ENCODE results near the gene PPP1R18.
A peak's percentile ranks its signal among the peaks of the same experiment; 100 is the strongest.
"Not testable (repeated sequence)": the region's sequence is repeated elsewhere in the genome, so short reads cannot be mapped to it uniquely, and the experiment has no call there.

The PPP1R18 gene

GRCh38 chr6:30719791-30720737 is 33.6 kb upstream of the PPP1R18 start, which contains the start of gene TUBB:
Gene TUBB (plus strand): TSS chr6:30720352. CDS start chr6:30720507, 155 bp downstream.
- DNase-seq (ENCODE audit: low read depth) = peak; percentile 93

GRCh38 chr6:30719356-30719755 is 32.9 kb upstream of the PPP1R18 start:
- no peak for DNase-seq (ENCODE audit: low read depth)

- DNase-seq (ENCODE audit: low read depth) = not testable (repeated sequence)
These were observed 31.6 kb upstream of the PPP1R18 start for GRCh38 chr6:30717845-30718720.

- peak; percentile 98 for DNase-seq (ENCODE audit: low read depth)
These were observed 30.8 kb upstream of the PPP1R18 start, which contains the start of gene MDC1 for GRCh38 chr6:30717129-30717844. Gene MDC1 (minus strand): TSS chr6:30717281. CDS start chr6:30715175, 2,106 bp downstream.

- no peak for DNase-seq (ENCODE audit: low read depth)
These were observed 30.4 kb upstream of the PPP1R18 start for GRCh38 chr6:30716879-30717128.

- no peak for DNase-seq (ENCODE audit: low read depth)
These were observed 27.8 kb upstream of the PPP1R18 start for GRCh38 chr6:30714263-30714662.

- no peak for DNase-seq (ENCODE audit: low read depth)
These were observed 26.0 kb upstream of the PPP1R18 start for GRCh38 chr6:30712441-30712945.

- DNase-seq (ENCODE audit: low read depth) = no peak
These were observed 25.4 kb upstream of the PPP1R18 start for GRCh38 chr6:30711758-30712380.

- DNase-seq (ENCODE audit: low read depth) = no peak
These were observed 22.8 kb upstream of the PPP1R18 start for GRCh38 chr6:30709101-30709868.

- DNase-seq (ENCODE audit: low read depth) = no peak
These were observed 20.9 kb upstream of the PPP1R18 start for GRCh38 chr6:30707281-30707850.

GRCh38 chr6:30705620-30706019 is 19.2 kb upstream of the PPP1R18 start:
- no peak for DNase-seq (ENCODE audit: low read depth)

GRCh38 chr6:30703821-30704220 is 17.4 kb upstream of the PPP1R18 start:
- DNase-seq (ENCODE audit: low read depth) = no peak

- no peak for DNase-seq (ENCODE audit: low read depth)
These were observed 16.6 kb upstream of the PPP1R18 start for GRCh38 chr6:30703011-30703410.

GRCh38 chr6:30700340-30700739 is 13.9 kb upstream of the PPP1R18 start:
- no peak for DNase-seq (ENCODE audit: low read depth)

GRCh38 chr6:30696432-30696831 is 10.0 kb upstream of the PPP1R18 start:
- no peak for DNase-seq (ENCODE audit: low read depth)

- no peak for DNase-seq (ENCODE audit: low read depth)
These were observed 4.9 kb upstream of the PPP1R18 start for GRCh38 chr6:30691208-30691847.

- peak; percentile 63 for DNase-seq (ENCODE audit: low read depth)
These were observed 4.2 kb upstream of the PPP1R18 start, which contains the start of gene NRM for GRCh38 chr6:30690403-30691207. Gene NRM (minus strand): TSS chr6:30690984. CDS start chr6:30690974, 10 bp downstream.

GRCh38 chr6:30689985-30690384 is 3.5 kb upstream of the PPP1R18 start:
- no peak for DNase-seq (ENCODE audit: low read depth)

Data from T follicular helper cell (primary cell).